GM13976 (cell line): ENCODE measurements around the gene AGFG1.

Source experiments
- DNase-seq: peaks from one replicate; pipeline ENCODE4 v3.0.0; 2012; ENCODE audit warnings: low spot score
- in situ Hi-C: fragments of 300-500 bp; cut with MboI; formaldehyde crosslinking; loops from one replicate; pipeline ENCODE4 v1.12.0; 2022; ENCODE audit warnings: low sequenced_read_pairs, mixed read lengths, inconsistent platforms; ENCODE audit not compliant: unreplicated experiment
- TF ChIP-seq, protein P1 (sequence below): IDR thresholded peaks from 2 replicates; pipeline ENCODE4 v1.5.1; 2012; ENCODE audit warnings: borderline replicate concordance, mild to moderate bottlenecking; ENCODE audit not compliant: insufficient read depth; ENCODE audit errors: extremely low read depth, missing control alignments, control extremely low read depth

AGFG1 gene

DNA sequence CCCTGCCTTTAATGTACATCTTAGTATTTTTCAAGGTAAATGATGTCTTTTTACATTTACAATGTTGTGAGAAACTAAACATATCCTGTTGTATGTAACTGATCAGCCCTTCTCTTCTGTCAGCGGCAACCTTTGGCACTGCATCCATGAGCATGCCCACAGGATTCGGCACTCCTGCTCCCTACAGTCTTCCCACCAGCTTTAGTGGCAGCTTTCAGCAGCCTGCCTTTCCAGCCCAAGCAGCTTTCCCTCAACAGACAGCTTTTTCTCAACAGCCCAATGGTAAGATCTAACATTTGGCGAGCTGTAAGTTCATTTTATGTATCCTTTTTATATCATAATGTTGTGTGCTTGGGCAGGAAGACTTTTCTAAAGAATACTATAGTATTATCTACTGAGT is 79.9 kb downstream of the AGFG1 start:
- TF ChIP-seq, protein P1, sequence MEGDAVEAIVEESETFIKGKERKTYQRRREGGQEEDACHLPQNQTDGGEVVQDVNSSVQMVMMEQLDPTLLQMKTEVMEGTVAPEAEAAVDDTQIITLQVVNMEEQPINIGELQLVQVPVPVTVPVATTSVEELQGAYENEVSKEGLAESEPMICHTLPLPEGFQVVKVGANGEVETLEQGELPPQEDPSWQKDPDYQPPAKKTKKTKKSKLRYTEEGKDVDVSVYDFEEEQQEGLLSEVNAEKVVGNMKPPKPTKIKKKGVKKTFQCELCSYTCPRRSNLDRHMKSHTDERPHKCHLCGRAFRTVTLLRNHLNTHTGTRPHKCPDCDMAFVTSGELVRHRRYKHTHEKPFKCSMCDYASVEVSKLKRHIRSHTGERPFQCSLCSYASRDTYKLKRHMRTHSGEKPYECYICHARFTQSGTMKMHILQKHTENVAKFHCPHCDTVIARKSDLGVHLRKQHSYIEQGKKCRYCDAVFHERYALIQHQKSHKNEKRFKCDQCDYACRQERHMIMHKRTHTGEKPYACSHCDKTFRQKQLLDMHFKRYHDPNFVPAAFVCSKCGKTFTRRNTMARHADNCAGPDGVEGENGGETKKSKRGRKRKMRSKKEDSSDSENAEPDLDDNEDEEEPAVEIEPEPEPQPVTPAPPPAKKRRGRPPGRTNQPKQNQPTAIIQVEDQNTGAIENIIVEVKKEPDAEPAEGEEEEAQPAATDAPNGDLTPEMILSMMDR, result no peak
- no peak for DNase-seq
- in situ Hi-C loops, result no loop called here

DNA sequence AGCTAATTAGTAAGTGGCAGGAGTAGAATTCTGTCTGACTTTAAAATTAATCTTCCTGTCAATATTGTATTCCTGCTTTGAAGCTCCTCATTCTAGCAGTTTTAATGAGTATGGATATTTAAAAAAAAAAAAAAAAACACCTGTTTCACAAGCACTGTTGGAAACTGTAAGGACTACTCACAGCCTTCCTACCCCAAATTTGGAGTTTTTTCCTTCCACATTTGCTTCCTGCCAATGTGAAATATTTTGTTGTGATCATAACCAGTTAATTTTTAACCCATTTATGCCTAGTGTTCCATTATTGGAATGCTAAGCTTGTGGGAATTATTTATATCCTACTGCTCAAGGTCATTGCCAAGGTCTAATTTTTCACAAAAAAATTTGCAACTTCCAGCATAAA is 90.6 kb downstream of the AGFG1 start:
- no peak for DNase-seq
- TF ChIP-seq, protein P1, result no peak
- in situ Hi-C loops, result no loop called here

DNA sequence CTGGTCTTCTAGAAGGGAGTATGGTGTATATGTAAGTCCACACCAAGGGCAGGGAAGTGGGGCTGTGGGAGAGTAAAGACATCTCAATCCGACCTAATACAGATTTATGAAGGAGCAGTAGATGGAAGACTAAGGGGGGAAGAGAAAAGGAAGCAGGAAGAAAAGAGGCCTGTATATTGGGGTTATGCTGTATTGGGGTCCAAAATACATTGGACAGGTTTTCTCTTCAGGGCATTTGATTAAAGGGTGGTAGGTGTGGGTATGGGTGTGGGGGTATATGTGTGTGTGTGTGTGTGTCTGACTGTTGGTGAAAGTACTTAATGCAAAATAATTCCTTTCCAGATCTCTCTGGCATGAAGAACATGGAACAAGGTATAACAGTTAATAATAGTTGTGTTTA is 93.1 kb downstream of the AGFG1 start:
- no peak for DNase-seq
- TF ChIP-seq, protein P1, result no peak
- in situ Hi-C loops, result no loop called here

DNA sequence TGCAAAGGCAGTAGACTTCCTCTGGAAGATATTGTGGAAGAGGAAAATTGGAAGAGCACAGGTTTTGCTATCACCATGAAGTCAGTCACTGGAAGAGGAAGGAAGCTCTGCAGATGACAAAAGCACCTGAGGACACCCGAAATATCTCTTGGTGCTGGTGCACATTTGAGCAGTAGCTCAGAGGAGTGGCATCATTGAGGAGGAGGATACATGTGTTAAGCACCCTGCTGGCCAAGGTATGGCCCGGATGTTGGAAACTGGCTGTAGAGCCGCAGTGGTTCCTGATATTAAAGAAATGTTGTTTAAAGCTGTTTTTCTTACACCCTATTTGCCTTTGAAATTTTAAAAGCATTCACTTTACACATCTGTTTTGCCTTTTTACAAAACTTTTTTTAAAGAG is 94.1 kb downstream of the AGFG1 start:
- DNase-seq, result no peak
- in situ Hi-C loops, result no loop called here
- TF ChIP-seq, protein P1, result no peak

DNA sequence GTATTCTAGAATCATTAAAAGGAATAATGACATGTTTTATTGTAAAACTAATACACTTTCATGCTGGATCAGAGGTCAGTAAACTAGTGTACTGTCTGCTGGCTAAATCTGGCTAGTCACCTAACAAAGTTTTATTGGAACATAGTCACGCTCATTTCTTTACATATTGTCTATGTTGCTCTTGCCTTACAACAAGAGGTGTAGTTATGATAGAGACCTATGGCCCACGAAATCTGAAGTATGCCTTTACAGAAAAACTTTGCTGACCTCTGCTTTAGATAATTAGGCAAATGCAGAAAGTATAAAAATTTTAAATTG is 96.9 kb downstream of the AGFG1 start:
- in situ Hi-C loops, result no loop called here

DNA sequence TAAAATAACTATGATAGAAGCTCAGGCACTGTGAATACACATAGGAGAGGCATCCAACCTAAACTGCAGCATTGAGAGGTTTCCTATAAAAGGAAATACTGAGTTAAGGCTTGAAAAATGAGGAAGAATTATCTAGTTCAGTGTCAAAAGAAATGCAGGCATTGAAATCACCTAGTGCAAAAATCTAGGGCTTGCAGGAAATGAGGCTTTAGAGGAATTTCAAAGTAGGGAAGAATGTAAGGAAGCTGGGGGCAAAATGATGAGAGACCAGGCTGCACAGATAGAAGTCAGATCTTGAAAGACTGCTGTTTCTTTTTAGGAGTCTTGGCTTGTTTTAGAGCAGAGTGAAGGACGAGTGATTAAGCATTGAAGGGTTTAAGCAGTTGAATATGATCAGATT is 98.7 kb downstream of the AGFG1 start:
- in situ Hi-C loops, result no loop called here
- no peak for DNase-seq
- TF ChIP-seq, protein P1, result no peak

More for the DNA sequence above, 96.9 kb downstream of the AGFG1 start:
- no peak for DNase-seq
- TF ChIP-seq, protein P1, result no peak

DNA sequence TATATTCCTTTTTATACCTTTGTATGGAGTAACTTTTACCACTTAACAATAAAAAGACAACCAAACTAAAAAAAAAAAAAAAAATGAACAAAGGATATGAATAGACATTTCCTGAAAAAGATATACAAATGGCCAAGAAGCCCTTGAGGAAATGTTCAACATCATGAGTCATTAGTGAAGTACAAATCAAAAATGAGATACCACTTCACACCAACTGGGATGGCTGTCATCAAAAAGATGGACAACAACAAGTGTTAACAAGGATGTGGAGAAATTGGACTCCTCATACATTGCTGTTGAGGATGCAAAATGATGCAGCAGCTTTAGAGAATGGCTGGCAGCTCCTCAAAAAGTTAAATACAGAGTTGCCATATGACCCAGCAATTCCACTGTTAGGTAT is 104.2 kb downstream of the AGFG1 start:
- DNase-seq, result no peak
- TF ChIP-seq, protein P1, result no peak
- in situ Hi-C loops, result no loop called here
